Measurements from ENCODE around the gene IPPK.
"Not testable (repeated sequence)": the region's sequence is repeated elsewhere in the genome, so short reads cannot be mapped to it uniquely, and the experiment has no call there.

IPPK gene

DNA sequence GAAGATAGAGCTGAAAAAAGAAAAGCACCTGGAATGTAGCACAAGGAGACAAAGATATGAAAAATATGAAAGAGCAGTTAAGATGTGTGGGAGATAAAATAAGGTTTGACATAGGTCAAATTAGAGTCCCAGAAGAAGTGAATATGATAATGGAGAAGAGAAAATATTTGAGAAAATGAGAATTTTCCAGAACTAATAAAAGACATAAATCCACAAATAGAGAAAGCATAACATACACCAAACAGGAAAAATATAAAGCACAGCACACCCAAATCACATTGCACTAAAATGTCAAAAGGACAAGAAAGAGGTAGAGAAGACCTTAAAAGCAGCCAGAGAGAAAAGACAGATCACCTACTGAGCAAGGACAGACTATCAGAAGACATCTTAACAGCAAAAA, 43.4 kb downstream of the IPPK start:
- no peak overlapping the region for H3K4me2 ChIP-seq (ENCODE audit: low read length)
- no peaks in the 10 kb centered on the region for H3K4me1 ChIP-seq (ENCODE audit: insufficient read depth, low read length, severe bottlenecking)
- no peak overlapping the region for H2AFZ ChIP-seq (ENCODE audit: low read length)
- no peaks in the 10 kb centered on the region for H3K79me2 ChIP-seq (ENCODE audit: insufficient read depth, low read length)
- H3K27me3 ChIP-seq (ENCODE audit: insufficient read depth, low read length): no peaks in the 10 kb centered on the region
- peaks cover 85% of the 10 kb centered on the region for H3K36me3 ChIP-seq (ENCODE audit: insufficient read depth, low read length)
- H3K9ac ChIP-seq (ENCODE audit: low read length): no peak overlapping the region
- H3K9me3 ChIP-seq (ENCODE audit: low read length): peaks cover 3% of the 10 kb centered on the region; the same call in 1 of the 2 replicates
- no peaks in the 10 kb centered on the region for H4K20me1 ChIP-seq (ENCODE audit: insufficient read depth, low read length)
- no peak for TF ChIP-seq EZH2 (IDR thresholded peaks at IDR 0.05; ENCODE audit: borderline replicate concordance, low read length)
- TF ChIP-seq, protein P1, sequence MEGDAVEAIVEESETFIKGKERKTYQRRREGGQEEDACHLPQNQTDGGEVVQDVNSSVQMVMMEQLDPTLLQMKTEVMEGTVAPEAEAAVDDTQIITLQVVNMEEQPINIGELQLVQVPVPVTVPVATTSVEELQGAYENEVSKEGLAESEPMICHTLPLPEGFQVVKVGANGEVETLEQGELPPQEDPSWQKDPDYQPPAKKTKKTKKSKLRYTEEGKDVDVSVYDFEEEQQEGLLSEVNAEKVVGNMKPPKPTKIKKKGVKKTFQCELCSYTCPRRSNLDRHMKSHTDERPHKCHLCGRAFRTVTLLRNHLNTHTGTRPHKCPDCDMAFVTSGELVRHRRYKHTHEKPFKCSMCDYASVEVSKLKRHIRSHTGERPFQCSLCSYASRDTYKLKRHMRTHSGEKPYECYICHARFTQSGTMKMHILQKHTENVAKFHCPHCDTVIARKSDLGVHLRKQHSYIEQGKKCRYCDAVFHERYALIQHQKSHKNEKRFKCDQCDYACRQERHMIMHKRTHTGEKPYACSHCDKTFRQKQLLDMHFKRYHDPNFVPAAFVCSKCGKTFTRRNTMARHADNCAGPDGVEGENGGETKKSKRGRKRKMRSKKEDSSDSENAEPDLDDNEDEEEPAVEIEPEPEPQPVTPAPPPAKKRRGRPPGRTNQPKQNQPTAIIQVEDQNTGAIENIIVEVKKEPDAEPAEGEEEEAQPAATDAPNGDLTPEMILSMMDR (IDR thresholded peaks at IDR 0.05; ENCODE audit: low read length): no peak
- H3F3A ChIP-seq (ENCODE audit: insufficient read depth, low read length): no peaks in the 10 kb centered on the region
- H3K27ac ChIP-seq (ENCODE audit: low read depth, low read length, poor library complexity, severe bottlenecking): no peak overlapping the region
- no peaks in the 10 kb centered on the region for H3K9me2 ChIP-seq (ENCODE audit: low read depth, low read length)
- no peak overlapping the region for H3K4me3 ChIP-seq (ENCODE audit: low read depth, low read length, poor library complexity, severe bottlenecking)

DNA sequence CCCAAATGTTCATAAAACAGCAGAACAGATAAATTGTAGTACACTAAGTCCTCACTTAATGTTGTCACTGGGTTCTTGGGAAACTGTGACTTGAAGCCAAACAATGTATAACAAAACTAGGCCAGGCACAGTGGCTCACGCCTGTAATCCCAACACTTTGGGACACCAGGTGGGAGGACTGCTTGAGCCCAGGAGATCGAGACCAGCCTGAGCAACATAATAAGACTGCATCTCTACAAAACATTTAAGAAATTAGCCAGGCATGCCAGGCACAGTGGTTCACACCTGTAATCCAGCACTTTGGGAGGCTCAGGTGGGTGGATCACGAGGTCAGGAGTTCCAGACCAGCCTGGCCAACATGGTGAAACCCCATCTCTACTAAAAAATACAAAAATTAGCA, 46.0 kb downstream of the IPPK start:
- not testable (repeated sequence) for H3K4me3 ChIP-seq (ENCODE audit: low read depth, low read length, poor library complexity, severe bottlenecking); H3K4me2 ChIP-seq (ENCODE audit: low read length); H3K79me2 ChIP-seq (ENCODE audit: insufficient read depth, low read length); H3K4me1 ChIP-seq (ENCODE audit: insufficient read depth, low read length, severe bottlenecking); H3K27ac ChIP-seq (ENCODE audit: low read depth, low read length, poor library complexity, severe bottlenecking); H3F3A ChIP-seq (ENCODE audit: insufficient read depth, low read length); H3K9me2 ChIP-seq (ENCODE audit: low read depth, low read length); H2AFZ ChIP-seq (ENCODE audit: low read length); H3K9me3 ChIP-seq (ENCODE audit: low read length); H3K9ac ChIP-seq (ENCODE audit: low read length); H4K20me1 ChIP-seq (ENCODE audit: insufficient read depth, low read length); H3K27me3 ChIP-seq (ENCODE audit: insufficient read depth, low read length)
- H3K36me3 ChIP-seq (ENCODE audit: insufficient read depth, low read length): peaks cover 81% of the 10 kb centered on the region

DNA sequence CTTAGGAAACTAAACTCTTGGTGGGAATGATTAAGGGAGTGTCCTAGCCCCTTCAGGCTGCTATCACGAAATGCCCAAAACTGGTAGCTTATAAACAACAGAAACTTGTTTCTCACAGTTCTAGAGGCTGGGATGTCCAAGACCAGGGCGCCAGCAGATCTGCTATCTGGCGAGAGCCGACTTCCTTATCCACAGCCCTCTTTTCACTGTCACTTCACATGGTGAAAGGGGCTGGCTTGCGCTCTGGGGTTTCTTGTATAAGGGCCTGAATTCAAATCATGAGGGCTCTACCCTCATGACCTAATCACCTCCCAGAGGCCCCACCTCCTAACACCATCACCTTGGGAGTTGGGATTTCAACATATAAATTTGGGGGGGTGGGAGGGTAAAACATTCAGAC, 49.1 kb downstream of the IPPK start:
- H3K79me2 ChIP-seq (ENCODE audit: insufficient read depth, low read length): no peaks in the 10 kb centered on the region
- H3K27me3 ChIP-seq (ENCODE audit: insufficient read depth, low read length): no peaks in the 10 kb centered on the region
- peaks cover 86% of the 10 kb centered on the region for H3K36me3 ChIP-seq (ENCODE audit: insufficient read depth, low read length)
- no peaks in the 10 kb centered on the region for H3K9me3 ChIP-seq (ENCODE audit: low read length)
- TF ChIP-seq, protein P1 (IDR thresholded peaks at IDR 0.05; ENCODE audit: low read length): no peak
- no peak for TF ChIP-seq EZH2 (IDR thresholded peaks at IDR 0.05; ENCODE audit: borderline replicate concordance, low read length)
- H4K20me1 ChIP-seq (ENCODE audit: insufficient read depth, low read length): no peaks in the 10 kb centered on the region
- H2AFZ ChIP-seq (ENCODE audit: low read length): no peak overlapping the region
- no peak overlapping the region for H3K27ac ChIP-seq (ENCODE audit: low read depth, low read length, poor library complexity, severe bottlenecking)
- no peak overlapping the region for H3K4me3 ChIP-seq (ENCODE audit: low read depth, low read length, poor library complexity, severe bottlenecking)
- H3F3A ChIP-seq (ENCODE audit: insufficient read depth, low read length): no peaks in the 10 kb centered on the region
- H3K4me1 ChIP-seq (ENCODE audit: insufficient read depth, low read length, severe bottlenecking): no peaks in the 10 kb centered on the region
- H3K4me2 ChIP-seq (ENCODE audit: low read length): no peak overlapping the region
- H3K9ac ChIP-seq (ENCODE audit: low read length): no peak overlapping the region
- no peaks in the 10 kb centered on the region for H3K9me2 ChIP-seq (ENCODE audit: low read depth, low read length)

DNA sequence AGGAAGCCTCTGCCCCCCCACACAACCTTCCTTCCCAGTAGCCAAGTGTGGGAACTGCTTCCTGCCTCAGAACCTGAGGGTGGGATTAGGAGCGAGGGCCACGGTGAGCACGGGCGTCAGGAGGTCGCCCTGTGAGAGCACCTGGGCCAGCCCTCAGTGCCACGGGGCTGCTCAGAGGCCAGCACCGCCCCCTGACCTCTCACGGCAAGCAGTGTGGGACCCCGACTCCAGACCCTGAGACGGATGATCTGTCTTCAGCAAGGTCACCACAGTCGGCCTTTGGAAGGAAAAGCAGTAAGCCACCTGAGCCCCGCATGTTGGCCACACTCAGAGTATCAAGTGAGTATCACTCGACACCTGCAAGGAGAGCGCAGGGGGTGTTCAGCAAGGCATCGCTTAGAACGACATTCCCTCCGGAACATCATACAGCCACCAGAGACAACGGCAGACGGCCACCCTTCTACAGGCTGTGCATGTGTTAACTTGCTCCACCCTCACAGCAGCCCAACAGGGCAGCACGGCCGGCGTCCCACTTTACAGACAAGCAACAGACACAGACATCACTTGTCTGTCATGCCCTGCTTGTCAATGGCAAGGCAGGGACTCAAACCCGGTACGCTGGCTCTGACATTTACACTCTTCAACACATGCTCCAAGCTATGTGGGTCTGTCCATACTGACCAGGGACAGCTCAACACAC, 50.2 kb downstream of the IPPK start:
- no peak overlapping the region for H2AFZ ChIP-seq (ENCODE audit: low read length)

More for the DNA sequence above, 50.2 kb downstream of the IPPK start:
- Histone ChIP-seq H3K36me3 (ENCODE audit: insufficient read depth, low read length) (peaks cover 88% of the 10 kb centered on the region), H3K27ac (ENCODE audit: low read depth, low read length, poor library complexity, severe bottlenecking) (no peak overlapping the region), H3K9me3 (ENCODE audit: low read length) (no peaks in the 10 kb centered on the region), H3K4me1 (ENCODE audit: insufficient read depth, low read length, severe bottlenecking) (no peaks in the 10 kb centered on the region), H3K4me3 (ENCODE audit: low read depth, low read length, poor library complexity, severe bottlenecking) (no peak overlapping the region), H3K9ac (ENCODE audit: low read length) (no peak overlapping the region), H3F3A (ENCODE audit: insufficient read depth, low read length) (no peaks in the 10 kb centered on the region), H3K79me2 (ENCODE audit: insufficient read depth, low read length) (no peaks in the 10 kb centered on the region), H4K20me1 (ENCODE audit: insufficient read depth, low read length) (no peaks in the 10 kb centered on the region), H3K4me2 (ENCODE audit: low read length) (no peak overlapping the region), H3K27me3 (ENCODE audit: insufficient read depth, low read length) (no peaks in the 10 kb centered on the region), H3K9me2 (ENCODE audit: low read depth, low read length) (no peaks in the 10 kb centered on the region)
- no peak for TF ChIP-seq EZH2 (IDR thresholded peaks at IDR 0.05; ENCODE audit: borderline replicate concordance, low read length)
- TF ChIP-seq, protein P1 (IDR thresholded peaks at IDR 0.05; ENCODE audit: low read length): no peak
